Prostate gland (tissue), 2 donors: ENCODE measurements around the gene MINK1. TPM values are rescaled to one million over a fixed set of nuclear protein-coding genes. Genes with fewer than 3 reads are reported as not detected.
"Not testable (repeated sequence)": the region's sequence is repeated elsewhere in the genome, so short reads cannot be mapped to it uniquely, and the experiment has no call there.

ENCODE experiments used
- DNase-seq: peaks from one replicate; pipeline ENCODE4 v3.0.0-alpha.2; 2019; ENCODE audit warnings: low spot score
- H3K27ac ChIP-seq, 2 donors: fragments of 200-600 bp; sonication (generic); 2 replicates each; pipeline ENCODE4 v1.5.1; 2017 to 2019
- H3K27me3 ChIP-seq: fragments of 200-600 bp; sonication (generic); replicated peaks from 2 replicates; pipeline ENCODE4 v1.5.1; 2019; ENCODE audit not compliant: insufficient read depth
- H3K36me3 ChIP-seq, 2 donors: fragments of 200-600 bp; sonication (generic); 1 replicate in 1 of 2; 2 replicates in 1 of 2; pipeline versions ENCODE4 v1.5.1 to v1.8.1; 2017 to 2019
- H3K4me1 ChIP-seq: fragments of 200-600 bp; sonication (generic); replicated peaks from 2 replicates; pipeline ENCODE4 v1.5.1; 2019
- H3K4me3 ChIP-seq, 2 donors: fragments of 200-600 bp; sonication (generic); 2 replicates each; pipeline ENCODE4 v1.5.1; 2017 to 2019
- H3K9me3 ChIP-seq: fragments of 200-600 bp; sonication (generic); 2 replicates; pipeline ENCODE4 v1.5.1; 2017
- POLR2A ChIP-seq: fragments of 450-650 bp; IDR thresholded peaks from one replicate; pipeline ENCODE4 v1.6.1; 2016; ENCODE audit warnings: antibody characterized with exemption, mild to moderate bottlenecking
- POLR2AphosphoS5 ChIP-seq: sonication (generic); formaldehyde crosslinking; IDR thresholded peaks from one replicate; pipeline ENCODE4 v1.6.1; 2017; ENCODE audit warnings: antibody characterized with exemption
- WGBS: methylation state at CpG from one replicate; pipeline ENCODE4 v1.1.5; 2018; 5-methylcytosine and 5-hydroxymethylcytosine counted together
- intact Hi-C: fragments of 100-400 bp; cut with DNase I; formaldehyde crosslinking; loops from one replicate; pipeline ENCODE4 v1.14.2; 2022
- total RNA-seq, 2 donors: library from RNA; depleted of rRNA; stranded (reverse); fragments of >200 nt; gene quantifications; one replicate each; pipeline ENCODE4 v1.1.0, GENCODE V29; 2016
- TF ChIP-seq, protein P1 (sequence below), 4 experiments: fragments of 200-600 bp in 2 of 4; fragments of 450-650 bp in 2 of 4; sonication (generic) in 2 of 4; IDR thresholded peaks; 1 replicate in 3 of 4; 2 replicates in 1 of 4; pipeline ENCODE4 v1.5.1; 2016 to 2019; ENCODE audit warnings: antibody characterized with exemption in 4 of 4, mild to moderate bottlenecking in 2 of 4, moderate library complexity in 2 of 4

MINK1 gene
- total RNA-seq, 2 donors from 2014 or later = 53.0 to 136 TPM

DNA sequence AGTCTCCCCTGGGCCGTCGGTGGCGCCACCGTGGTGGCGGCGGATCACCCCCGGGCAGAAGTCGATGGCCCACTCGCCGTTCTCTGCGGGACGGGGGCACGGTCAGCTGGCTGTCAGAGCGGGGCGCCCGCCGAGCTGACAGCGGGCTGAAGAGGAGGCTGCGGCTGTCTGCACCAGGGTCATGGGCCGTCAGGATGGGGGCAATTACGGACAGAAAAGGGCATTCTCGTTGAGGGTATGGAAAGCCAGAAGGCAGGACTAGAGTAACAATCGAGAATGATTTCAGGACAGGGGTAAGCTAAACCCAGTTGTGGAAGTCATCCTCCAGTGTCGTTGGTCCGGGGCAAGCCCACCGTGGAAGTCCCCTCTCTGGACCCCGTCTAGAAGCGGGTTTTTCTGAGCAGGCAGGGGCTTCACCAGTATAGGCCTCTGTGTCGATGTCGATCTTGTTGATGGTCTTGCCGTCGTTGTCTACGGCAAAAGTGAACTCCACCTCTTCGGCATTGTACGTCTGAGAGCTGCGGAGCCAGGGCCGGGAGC is 68.0 kb downstream of the MINK1 start:
- H3K9me3 ChIP-seq = no peaks in the 10 kb centered on the region
- DNase-seq = no peak
- 81% methylated on average over 37 of the region's 37 CpGs for WGBS
- TF ChIP-seq, protein P1, sequence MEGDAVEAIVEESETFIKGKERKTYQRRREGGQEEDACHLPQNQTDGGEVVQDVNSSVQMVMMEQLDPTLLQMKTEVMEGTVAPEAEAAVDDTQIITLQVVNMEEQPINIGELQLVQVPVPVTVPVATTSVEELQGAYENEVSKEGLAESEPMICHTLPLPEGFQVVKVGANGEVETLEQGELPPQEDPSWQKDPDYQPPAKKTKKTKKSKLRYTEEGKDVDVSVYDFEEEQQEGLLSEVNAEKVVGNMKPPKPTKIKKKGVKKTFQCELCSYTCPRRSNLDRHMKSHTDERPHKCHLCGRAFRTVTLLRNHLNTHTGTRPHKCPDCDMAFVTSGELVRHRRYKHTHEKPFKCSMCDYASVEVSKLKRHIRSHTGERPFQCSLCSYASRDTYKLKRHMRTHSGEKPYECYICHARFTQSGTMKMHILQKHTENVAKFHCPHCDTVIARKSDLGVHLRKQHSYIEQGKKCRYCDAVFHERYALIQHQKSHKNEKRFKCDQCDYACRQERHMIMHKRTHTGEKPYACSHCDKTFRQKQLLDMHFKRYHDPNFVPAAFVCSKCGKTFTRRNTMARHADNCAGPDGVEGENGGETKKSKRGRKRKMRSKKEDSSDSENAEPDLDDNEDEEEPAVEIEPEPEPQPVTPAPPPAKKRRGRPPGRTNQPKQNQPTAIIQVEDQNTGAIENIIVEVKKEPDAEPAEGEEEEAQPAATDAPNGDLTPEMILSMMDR (IDR thresholded peaks at IDR 0.05) = no peak
- no peaks in the 10 kb centered on the region for H3K27me3 ChIP-seq
- H3K4me3 ChIP-seq = no peak overlapping the region
- peaks cover 3% of the 10 kb centered on the region for H3K4me1 ChIP-seq
- no peak overlapping the region for H3K27ac ChIP-seq
- intact Hi-C loops = no loop called here
- no peaks in the 10 kb centered on the region for H3K36me3 ChIP-seq

DNA sequence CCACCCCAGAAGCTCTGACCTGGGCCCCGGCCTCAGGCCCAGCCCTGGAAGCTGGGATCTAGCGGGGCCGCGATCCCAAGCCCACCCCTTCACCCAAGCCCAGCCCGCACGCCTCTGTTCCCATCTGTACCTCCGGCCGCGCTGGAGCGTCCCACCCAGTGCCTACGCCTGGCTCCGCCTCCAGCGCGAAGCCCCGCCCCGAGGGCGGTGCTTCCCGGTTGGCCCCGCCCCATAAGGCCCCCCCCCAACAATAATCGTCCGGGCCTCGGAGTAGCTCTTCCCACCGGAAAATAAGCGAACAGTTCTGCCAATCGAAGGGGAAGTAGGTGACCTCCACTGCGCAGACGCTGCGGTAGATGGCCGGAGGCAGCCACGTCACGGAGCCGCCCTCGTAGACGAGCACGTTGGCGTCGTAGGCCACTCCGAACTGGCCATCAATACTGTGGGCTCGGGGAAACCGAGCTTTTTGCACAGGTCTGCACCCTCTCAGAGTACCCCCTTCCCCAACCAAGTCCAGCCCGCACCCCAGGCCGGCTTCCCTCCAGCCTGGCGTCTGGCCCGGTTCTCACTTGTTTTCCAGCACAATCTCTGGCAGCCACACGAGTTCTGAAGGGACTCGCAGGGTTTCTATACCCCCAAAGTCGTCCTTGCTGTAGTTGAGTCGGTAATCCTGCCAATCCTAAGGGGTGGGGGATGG is 68.7 kb downstream of the MINK1 start:
- DNase-seq = no peak
- Histone ChIP-seq H3K9me3 (no peaks in the 10 kb centered on the region), H3K36me3 (no peaks in the 10 kb centered on the region), H3K27me3 (no peaks in the 10 kb centered on the region), H3K4me1 (peaks cover 3% of the 10 kb centered on the region), H3K27ac (no peak overlapping the region), H3K4me3 (no peak overlapping the region)
- 68% methylated on average over 48 of the region's 48 CpGs for WGBS
- intact Hi-C loops = no loop called here
- TF ChIP-seq POLR2AphosphoS5 (no peak), POLR2A (no peak)
- TF ChIP-seq, protein P1 (IDR thresholded peaks at IDR 0.05) = no peak

DNA sequence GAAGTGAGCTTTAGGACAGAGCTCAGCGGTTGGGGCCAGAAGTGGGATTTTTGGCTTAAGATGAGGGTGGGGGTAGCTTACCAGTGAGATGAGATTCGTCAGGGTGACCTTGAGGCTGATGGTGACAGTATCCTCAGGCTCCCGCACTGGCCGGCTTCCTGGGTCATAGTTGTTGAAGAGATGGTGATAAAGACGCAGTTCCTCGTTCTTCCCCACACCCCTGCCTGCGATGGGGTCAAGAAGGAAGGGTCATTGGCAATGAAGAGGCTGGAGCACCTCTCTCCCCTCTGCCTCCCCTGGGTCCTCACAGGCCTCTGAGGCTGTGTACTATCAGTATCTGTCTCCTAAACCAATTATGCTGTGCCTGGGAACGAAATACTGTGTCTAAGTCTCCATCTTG is 69.4 kb downstream of the MINK1 start:
- peaks cover 3% of the 10 kb centered on the region for H3K4me1 ChIP-seq
- intact Hi-C loops = no loop called here

DNA sequence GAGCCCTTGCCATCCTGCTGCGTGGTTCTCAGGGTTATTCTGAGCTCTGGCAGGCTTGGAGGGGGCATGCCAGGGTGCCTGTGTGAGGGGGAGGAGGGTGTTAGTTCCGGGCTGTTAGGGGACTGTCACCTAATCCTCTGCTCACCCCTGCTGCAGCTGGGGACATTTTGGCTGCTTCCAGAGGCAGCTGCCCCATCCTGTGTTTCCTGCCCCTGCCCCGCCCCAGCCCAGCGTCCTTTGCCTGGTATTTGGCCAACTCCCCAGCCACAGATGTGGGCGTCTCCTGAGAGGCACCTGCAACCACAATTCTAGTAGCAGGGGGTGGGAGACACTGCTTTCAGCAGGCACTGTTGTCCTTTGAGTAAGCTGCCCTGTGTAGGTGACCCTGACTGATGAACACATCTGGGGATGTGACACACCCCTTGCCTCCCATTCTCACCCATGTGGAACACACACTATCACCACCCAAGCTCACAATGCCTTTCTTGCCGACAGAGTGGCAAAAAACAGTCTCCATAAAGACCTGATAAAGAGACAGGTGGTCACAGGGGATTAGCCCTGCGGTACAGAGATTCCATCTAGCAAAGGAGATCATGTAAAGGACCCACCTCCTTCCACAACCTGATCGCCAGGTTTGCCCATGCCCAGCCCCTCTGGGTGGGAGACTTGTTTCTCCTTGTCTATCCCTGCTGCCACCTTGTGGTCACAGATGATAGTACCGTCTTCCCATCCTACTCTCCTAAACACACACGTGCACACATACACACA is 70.1 kb downstream of the MINK1 start, which contains the start of gene CHRNE:
Gene CHRNE (minus strand): TSS at position 48 of the 768 bp plus-strand sequence. CDS start 35 bp downstream, at position 13.
- intact Hi-C loops = no loop called here
- H3K27me3 ChIP-seq = no peaks in the 10 kb centered on the region
- peak; percentile 89 for DNase-seq
- H3K27ac ChIP-seq = peak within 1 kb of the TSS in 1 of 2 donors; percentile 30
- H3K9me3 ChIP-seq = no peaks in the 10 kb centered on the region
- no peak within 1 kb of the TSS for H3K4me3 ChIP-seq
- TF ChIP-seq, protein P1 (IDR thresholded peaks at IDR 0.05) = peak; percentile 40 to 85 (median 69)
- no peak for TF ChIP-seq POLR2A
- peak; percentile 45 for TF ChIP-seq POLR2AphosphoS5
- no peaks in the 10 kb centered on the region for H3K36me3 ChIP-seq
- peaks cover 3% of the 10 kb centered on the region for H3K4me1 ChIP-seq
- 9% methylated on average over 10 of the region's 10 CpGs for WGBS

More for the DNA sequence above, 69.4 kb downstream of the MINK1 start:
- no peaks in the 10 kb centered on the region for H3K9me3 ChIP-seq
- no peak for TF ChIP-seq POLR2AphosphoS5
- TF ChIP-seq, protein P1 (IDR thresholded peaks at IDR 0.05) = no peak
- no peak for TF ChIP-seq POLR2A
- no peaks in the 10 kb centered on the region for H3K36me3 ChIP-seq
- DNase-seq = no peak
- H3K27ac ChIP-seq = no peak overlapping the region
- H3K27me3 ChIP-seq = no peaks in the 10 kb centered on the region
- no peak overlapping the region for H3K4me3 ChIP-seq
- 77% methylated on average over 8 of the region's 8 CpGs for WGBS

DNA sequence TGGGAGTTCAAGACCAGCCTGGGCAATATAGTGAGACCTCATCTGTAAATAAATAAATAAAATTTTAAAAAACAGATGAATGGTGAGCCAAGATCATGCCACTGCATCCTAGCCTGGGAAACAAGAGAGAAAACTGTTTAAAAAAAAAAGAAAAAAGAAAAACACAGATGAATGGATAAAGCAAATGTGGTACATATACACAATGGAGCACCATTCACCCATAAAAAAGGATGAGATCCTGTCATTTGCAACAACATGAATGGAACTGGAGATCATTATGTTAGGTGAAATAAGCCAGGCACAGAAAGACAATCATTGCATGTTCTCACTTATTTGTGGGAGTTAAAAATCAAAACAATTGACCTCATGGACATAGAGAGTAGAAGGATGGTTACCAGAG is 73.5 kb downstream of the MINK1 start:
- not testable (repeated sequence) for H3K27me3 ChIP-seq, H3K4me1 ChIP-seq, DNase-seq, H3K27ac ChIP-seq, H3K36me3 ChIP-seq, H3K4me3 ChIP-seq, H3K9me3 ChIP-seq
- intact Hi-C loops = loop anchor here (5.0 kb wide), 1 partner anchor 81 kb away; the partner anchor contains the start of gene CAMTA2
